ENCODE results near the gene SGPP2.

GRCh38 chr2:222608081-222608480 lies 183.7 kb downstream of the SGPP2 start:
- TF ChIP-seq ARNT (IDR thresholded peaks at IDR 0.05): no peak
- TF ChIP-seq SP1 (IDR thresholded peaks at IDR 0.05): no peak
